ENCODE measurements around the gene TOMT.

TOMT gene

DNA sequence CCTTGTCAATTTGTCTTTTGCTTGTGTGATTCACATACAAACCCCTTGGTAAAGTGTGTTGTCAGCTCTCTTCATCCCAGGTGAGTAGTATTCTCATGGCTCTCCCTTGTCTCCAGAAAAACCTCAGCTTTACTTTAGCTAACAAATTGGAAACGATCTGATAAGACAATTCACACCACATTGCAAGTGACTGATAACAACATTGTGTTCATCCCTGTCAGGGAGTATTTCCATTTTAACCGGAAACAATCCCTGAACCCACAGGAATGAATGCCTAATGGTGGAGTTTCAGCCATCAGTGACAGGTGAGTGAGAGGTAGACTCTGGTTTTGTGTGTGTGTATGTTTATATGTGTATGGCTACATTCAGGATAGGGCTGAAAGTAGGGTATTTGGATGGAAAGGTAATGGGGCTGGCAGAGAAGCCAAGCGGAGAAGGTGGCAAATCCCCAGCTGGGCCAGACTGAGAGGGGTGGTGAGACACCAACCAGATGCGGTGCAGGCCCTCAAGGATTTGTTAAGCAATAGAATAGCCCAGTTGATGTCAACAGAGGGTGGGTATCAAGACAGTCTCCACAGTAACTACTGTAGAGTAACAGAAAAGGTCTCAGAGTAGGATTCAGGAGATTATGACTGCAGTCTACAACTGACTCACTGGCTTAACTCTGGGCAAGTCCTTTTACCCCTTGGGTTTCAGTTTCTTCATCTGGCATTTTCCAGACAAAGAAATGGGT, 17.5 kb upstream of the TOMT start:
- DNase-seq (ENCODE audit: low read depth, low spot score), result no peak

- peak; percentile 78 for DNase-seq (ENCODE audit: low read depth, low spot score)
Observed at GRCh38 chr11:72091292-72091691, 14.4 kb upstream of the TOMT start.

GRCh38 chr11:72098741-72099140, 7.0 kb upstream of the TOMT start:
- DNase-seq (ENCODE audit: low read depth, low spot score), result no peak

DNA sequence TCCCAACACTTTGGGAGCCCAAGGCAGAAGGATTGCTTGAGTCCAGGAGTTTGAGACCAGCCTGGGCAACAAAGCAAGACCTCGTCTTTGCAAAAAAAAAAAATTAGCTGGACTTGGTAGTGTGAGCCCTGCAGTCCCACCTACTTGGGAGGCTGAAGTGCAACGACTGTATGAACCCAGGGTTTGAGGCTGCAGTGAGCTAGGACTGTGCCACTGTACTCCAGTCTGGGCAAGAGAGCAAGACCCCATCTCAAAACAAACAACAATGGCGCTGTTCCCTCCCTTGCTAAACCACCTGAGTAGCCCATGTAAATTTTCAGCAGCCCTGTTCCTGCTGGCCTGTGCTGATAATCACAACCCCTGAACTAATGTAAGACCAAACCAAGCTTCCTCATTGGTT, 5.7 kb upstream of the TOMT start:
- no peak for DNase-seq (ENCODE audit: low read depth, low spot score)

DNA sequence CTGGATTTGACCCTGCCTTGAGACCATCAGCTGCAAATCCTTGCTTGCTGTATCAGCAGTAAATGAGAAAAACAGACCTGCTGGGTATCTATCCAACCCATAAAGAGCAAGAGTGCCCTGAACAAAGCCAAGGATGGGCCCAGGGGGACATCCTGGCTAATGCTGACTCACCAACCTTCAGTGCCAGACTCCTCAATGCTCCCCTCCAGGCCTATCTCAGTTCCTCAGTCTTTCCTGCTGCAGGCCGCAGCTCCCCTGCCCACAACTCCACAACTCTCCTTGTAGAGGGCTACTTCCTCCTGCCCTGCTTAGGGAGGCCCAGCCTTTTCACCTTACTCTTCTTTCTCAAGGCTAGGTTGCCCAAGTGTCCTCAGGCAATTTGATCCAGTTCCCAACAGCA, 5.3 kb upstream of the TOMT start:
- no peak for DNase-seq (ENCODE audit: low read depth, low spot score)

- peak; percentile 22 for DNase-seq (ENCODE audit: low read depth, low spot score)
Observed at GRCh38 chr11:72102162-72102561, 3.6 kb upstream of the TOMT start.

- no peak for DNase-seq (ENCODE audit: low read depth, low spot score)
Observed at GRCh38 chr11:72102631-72102945, 3.1 kb upstream of the TOMT start.

DNA sequence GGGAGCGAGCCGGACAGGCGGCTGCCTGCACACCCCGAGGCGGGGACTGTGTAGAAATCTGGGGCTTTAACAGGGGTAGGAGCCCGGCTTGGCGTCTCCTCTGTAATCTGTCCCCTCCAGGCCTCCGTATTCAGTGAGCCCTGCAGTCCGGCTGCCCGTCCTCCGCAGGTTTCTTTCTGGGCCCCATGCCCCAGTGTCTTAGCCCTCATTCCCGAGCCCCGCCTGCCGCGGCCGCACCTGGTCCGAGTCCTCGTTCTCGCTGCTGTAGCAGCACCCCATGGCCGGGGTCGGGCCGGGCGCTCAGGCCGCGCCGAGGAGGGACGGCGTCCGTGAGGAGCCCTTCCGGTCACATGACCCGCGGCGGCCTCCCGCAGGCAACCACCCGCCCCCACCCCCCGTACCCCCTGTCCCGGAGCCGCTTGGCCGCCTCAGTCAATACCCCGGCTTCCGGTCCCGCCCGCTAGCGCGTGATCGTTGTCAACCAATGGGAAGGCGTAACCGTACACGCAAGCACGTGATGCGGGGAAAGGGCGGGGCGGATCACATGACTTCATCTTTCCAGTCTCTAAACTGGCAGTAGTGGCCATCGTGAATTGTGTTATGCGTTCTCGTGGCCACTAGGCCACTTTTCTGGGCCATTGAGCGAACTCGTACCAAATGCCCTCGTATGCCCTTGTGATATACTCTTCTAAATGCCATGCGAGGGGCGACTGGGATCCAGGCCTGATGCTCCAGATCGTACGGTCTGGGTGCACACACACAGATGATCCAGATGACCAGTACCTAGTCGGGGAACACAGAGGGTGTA, 2.6 kb upstream of the TOMT start, which contains the start of gene LAMTOR1:
LAMTOR1 (minus strand) TSS at position 352 of the 808 bp plus-strand sequence; CDS start at position 279, 73 bp downstream.
- DNase-seq (ENCODE audit: low read depth, low spot score), result peak; percentile 99

DNA sequence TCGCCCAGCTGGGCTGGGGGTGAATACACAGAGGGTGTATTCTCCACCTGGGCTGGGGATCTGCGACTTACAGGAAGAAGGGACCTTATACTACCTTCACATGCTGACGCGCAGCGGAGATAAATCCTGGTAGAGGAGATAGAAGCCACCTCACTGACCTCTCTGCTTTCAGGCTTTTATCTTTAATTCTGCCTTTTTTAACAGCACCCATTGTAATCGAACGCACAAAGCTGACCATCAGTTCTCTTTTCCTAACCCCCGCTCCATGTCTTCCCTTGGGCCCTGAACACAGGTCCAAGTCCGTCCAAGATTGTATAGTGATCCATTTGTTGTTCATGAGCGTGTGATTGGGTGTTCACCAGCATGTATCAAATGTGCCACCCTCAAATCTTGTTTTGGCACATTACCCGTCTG, 2.0 kb upstream of the TOMT start:
- DNase-seq (ENCODE audit: low read depth, low spot score), result no peak

DNA sequence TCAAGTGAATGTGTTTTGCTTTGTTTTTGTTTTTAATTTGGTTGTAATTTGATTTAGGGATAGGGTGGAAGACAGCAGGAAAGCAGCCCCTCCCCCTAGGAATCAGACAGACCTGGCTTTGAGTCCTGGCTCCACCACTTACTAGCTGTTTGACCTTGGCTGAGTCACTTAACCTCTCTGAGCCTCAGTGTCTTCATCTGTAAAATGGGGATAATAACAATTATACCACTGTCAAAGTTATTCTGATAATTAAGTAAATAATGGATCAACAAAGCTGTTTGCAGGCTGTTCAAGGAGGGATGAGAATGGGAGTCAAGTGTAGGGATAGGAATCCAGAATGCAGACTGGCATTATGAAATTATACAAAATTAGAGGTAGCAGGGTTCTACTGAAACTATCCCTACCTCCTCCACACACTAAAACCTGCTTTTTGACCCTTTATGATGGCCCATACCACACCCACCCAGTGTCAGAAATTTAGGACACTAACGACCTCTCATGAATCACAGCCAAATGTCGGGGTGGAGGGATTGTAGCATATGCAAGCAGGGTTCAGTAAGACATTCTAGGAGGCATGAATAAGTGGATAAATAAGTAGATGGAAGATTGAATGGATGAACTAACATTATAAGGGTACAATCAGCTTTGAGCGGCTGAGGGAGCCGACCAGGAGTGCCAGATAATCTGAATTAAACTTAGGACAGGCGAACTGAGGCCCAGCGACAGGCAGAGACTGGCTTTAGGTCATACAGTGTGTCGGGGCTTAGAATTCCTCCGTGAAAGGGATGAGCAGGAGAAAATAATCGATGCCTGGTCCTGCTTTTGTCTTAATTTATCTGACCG, 5.8 kb downstream of the TOMT start:
- no peak for DNase-seq (ENCODE audit: low read depth, low spot score)

GRCh38 chr11:72112143-72112977, 6.6 kb downstream of the TOMT start, which contains the start of gene ANAPC15:
Gene ANAPC15 (minus strand): TSS chr11:72112695. CDS start chr11:72111276, 1,419 bp downstream.
- peak; percentile 99 for DNase-seq (ENCODE audit: low read depth, low spot score)

GRCh38 chr11:72112978-72113808, 7.5 kb downstream of the TOMT start:
- no peak for DNase-seq (ENCODE audit: low read depth, low spot score)

DNA sequence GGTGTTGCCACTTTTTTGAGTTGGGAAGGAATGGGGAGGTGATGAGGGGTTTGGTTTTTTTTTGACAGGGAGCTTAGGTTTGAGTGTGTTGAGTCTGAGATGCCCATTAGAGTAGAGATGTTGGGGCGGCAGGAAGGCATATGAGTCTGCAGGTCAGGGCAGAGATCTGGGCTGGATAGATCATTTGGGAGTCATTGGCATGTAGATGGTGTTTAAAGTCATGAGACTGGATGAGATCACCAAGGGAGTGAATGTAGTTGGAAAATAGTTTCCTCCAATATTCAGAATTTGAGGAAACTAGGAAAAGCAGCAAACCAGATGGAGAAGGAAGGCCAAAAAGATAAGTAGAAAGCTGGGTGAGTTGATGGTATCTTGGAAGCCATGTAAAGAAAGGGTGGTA, 8.8 kb downstream of the TOMT start:
- no peak for DNase-seq (ENCODE audit: low read depth, low spot score)

GRCh38 chr11:72116019-72116755, 10.5 kb downstream of the TOMT start:
- no peak for DNase-seq (ENCODE audit: low read depth, low spot score)

DNA sequence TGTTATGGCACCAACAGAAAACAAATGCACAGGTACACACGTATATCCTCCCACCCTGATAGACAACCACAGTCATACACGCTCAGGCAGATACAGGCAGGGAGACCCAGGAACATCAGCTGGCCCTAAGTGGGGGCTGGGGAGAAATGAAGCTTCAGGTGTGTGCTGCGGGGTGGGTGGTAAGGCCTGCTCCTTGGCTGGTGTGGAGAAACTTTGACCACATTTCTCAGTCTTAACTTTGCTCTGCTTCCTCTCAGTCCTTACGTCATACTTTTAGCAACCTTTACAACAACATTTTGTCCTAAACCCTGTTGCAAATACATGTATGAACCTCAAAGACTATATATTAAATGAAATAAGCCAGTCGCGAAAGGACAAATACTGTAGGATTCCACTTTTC, 13.5 kb downstream of the TOMT start:
- no peak for DNase-seq (ENCODE audit: low read depth, low spot score)

GRCh38 chr11:72120930-72121329, 15.2 kb downstream of the TOMT start:
- DNase-seq (ENCODE audit: low read depth, low spot score), result no peak

DNA sequence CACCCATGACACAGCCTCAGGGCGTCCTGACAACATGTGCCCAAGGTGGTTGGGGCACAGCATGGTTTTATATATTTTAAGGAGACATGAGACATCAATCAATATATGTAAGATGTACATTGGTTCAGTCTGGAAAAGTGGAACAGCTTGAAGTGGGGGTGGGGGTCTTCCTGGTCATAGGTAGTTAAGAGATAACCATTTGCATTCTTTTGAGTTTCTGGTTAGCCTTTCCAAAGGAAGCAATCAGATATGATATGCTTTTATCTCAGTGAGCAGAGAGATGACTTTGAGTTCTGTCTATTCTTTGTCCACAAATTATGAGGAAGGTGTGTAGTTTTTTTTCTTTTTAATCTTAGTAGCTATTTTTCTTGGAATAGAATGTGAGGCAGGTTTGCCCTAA, 16.9 kb downstream of the TOMT start:
- DNase-seq (ENCODE audit: low read depth, low spot score), result no peak

DNA sequence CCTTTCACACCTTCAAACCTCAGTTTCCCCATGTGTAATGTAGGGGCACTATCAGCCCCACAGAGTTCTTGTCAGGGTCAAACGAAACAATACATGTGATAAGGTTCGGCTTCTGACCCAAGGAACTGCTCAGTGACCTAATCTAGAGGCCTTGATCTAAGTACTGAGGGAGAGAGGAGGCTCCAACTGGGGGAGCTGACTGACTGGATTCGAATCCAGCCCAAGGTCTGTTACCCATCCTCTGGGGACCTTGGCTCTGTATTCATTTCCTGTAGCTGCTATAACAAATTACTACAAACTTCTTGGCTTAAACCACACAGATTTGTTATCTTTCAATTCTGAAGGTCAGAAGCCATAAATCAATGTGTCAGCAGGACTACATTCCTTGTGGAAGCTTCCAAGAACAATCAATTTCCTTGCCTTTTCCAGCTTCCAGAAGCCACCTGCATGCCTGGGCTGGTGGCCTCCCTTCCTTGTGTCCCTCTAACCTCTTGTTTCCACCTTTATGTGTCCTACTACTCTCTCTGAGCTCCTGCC, 17.5 kb downstream of the TOMT start:
- DNase-seq (ENCODE audit: low read depth, low spot score), result no peak

GRCh38 chr11:72124046-72124445, 18.3 kb downstream of the TOMT start:
- DNase-seq (ENCODE audit: low read depth, low spot score), result no peak
